ENCODE data around the gene NCOA3.

The NCOA3 gene

GRCh38 chr20:47652301-47652700 lies 150.6 kb downstream of the NCOA3 start:
- H3K4me3 Mint-ChIP-seq = no peak overlapping the region
- H3K36me3 Mint-ChIP-seq (ENCODE audit: insufficient read depth) = peaks cover 87% of the 10 kb centered on the region
- H3K4me1 Mint-ChIP-seq (ENCODE audit: low read depth in 2 of 2) = no peaks in the 10 kb centered on the region
- no peak for DNase-seq
- H3K9me3 Mint-ChIP-seq = no peaks in the 10 kb centered on the region
- ATAC-seq (replicated peaks) = no peak
- no peak overlapping the region for H3K27ac Mint-ChIP-seq
- H3K27me3 Mint-ChIP-seq = no peaks in the 10 kb centered on the region

GRCh38 chr20:47652794-47653193 lies 151.1 kb downstream of the NCOA3 start:
- no peak overlapping the region for H3K4me3 Mint-ChIP-seq
- DNase-seq = no peak
- no peak for ATAC-seq (replicated peaks)
- no peaks in the 10 kb centered on the region for H3K9me3 Mint-ChIP-seq
- peaks cover 84% of the 10 kb centered on the region for H3K36me3 Mint-ChIP-seq (ENCODE audit: insufficient read depth)
- H3K27me3 Mint-ChIP-seq = no peaks in the 10 kb centered on the region
- no peaks in the 10 kb centered on the region for H3K4me1 Mint-ChIP-seq (ENCODE audit: low read depth in 2 of 2)
- H3K27ac Mint-ChIP-seq = no peak overlapping the region

GRCh38 chr20:47653869-47654268 lies 152.2 kb downstream of the NCOA3 start:
- H3K27me3 Mint-ChIP-seq = no peaks in the 10 kb centered on the region
- H3K9me3 Mint-ChIP-seq = no peaks in the 10 kb centered on the region
- DNase-seq (no peak), ATAC-seq (replicated peaks) (no peak)
- peaks cover 77% of the 10 kb centered on the region for H3K36me3 Mint-ChIP-seq (ENCODE audit: insufficient read depth)
- H3K4me1 Mint-ChIP-seq (ENCODE audit: low read depth in 2 of 2) = no peaks in the 10 kb centered on the region
- H3K4me3 Mint-ChIP-seq = no peak overlapping the region
- peak overlapping the region in 1 of 2 donors; percentile 48 for H3K27ac Mint-ChIP-seq

GRCh38 chr20:47654370-47654769 lies 152.7 kb downstream of the NCOA3 start:
- no peak for ATAC-seq (replicated peaks)
- Mint-ChIP-seq H3K27ac (peak overlapping the region; percentile 19 to 52), H3K4me1 (ENCODE audit: low read depth in 2 of 2) (no peaks in the 10 kb centered on the region), H3K9me3 (no peaks in the 10 kb centered on the region), H3K27me3 (no peaks in the 10 kb centered on the region), H3K36me3 (ENCODE audit: insufficient read depth) (peaks cover 73% of the 10 kb centered on the region), H3K4me3 (no peak overlapping the region)
- DNase-seq = no peak

- Mint-ChIP-seq H3K27ac (peak overlapping the region in 1 of 2 donors; percentile 52), H3K4me1 (ENCODE audit: low read depth in 2 of 2) (no peaks in the 10 kb centered on the region), H3K27me3 (no peaks in the 10 kb centered on the region), H3K4me3 (no peak overlapping the region), H3K9me3 (no peaks in the 10 kb centered on the region), H3K36me3 (ENCODE audit: insufficient read depth) (peaks cover 64% of the 10 kb centered on the region)
- DNase-seq (no peak), ATAC-seq (replicated peaks) (no peak)
Observed at GRCh38 chr20:47655635-47656034, 153.9 kb downstream of the NCOA3 start.

- no peaks in the 10 kb centered on the region for H3K9me3 Mint-ChIP-seq
- H3K4me1 Mint-ChIP-seq (ENCODE audit: low read depth in 2 of 2) = no peaks in the 10 kb centered on the region
- peaks cover 60% of the 10 kb centered on the region for H3K36me3 Mint-ChIP-seq (ENCODE audit: insufficient read depth)
- no peaks in the 10 kb centered on the region for H3K27me3 Mint-ChIP-seq
- DNase-seq = no peak
- ATAC-seq (replicated peaks) = no peak
- no peak overlapping the region for H3K27ac Mint-ChIP-seq
- no peak overlapping the region for H3K4me3 Mint-ChIP-seq
Observed at GRCh38 chr20:47656318-47656717, 154.6 kb downstream of the NCOA3 start.

GRCh38 chr20:47659904-47660601 lies 158.4 kb downstream of the NCOA3 start:
- Mint-ChIP-seq H3K9me3 (no peaks in the 10 kb centered on the region), H3K27me3 (no peaks in the 10 kb centered on the region), H3K36me3 (ENCODE audit: insufficient read depth) (peaks cover 28% of the 10 kb centered on the region), H3K4me1 (ENCODE audit: low read depth in 2 of 2) (peaks cover 3 to 8% of the 10 kb centered on the region in 2 donors), H3K27ac (peak overlapping the region; percentile 13 to 32), H3K4me3 (no peak overlapping the region)
- no peak for ATAC-seq (replicated peaks)
- DNase-seq = no peak

- peaks cover 24% of the 10 kb centered on the region for H3K36me3 Mint-ChIP-seq (ENCODE audit: insufficient read depth)
- H3K27me3 Mint-ChIP-seq = no peaks in the 10 kb centered on the region
- no peak for DNase-seq
- H3K9me3 Mint-ChIP-seq = no peaks in the 10 kb centered on the region
- no peak overlapping the region for H3K27ac Mint-ChIP-seq
- no peak for ATAC-seq (replicated peaks)
- H3K4me1 Mint-ChIP-seq (ENCODE audit: low read depth in 2 of 2) = peaks cover 3 to 8% of the 10 kb centered on the region in 2 donors
- no peak overlapping the region for H3K4me3 Mint-ChIP-seq
Observed at GRCh38 chr20:47660602-47660905, 158.9 kb downstream of the NCOA3 start.

GRCh38 chr20:47660983-47661700 lies 159.5 kb downstream of the NCOA3 start:
- Mint-ChIP-seq H3K27me3 (no peaks in the 10 kb centered on the region), H3K4me3 (no peak overlapping the region), H3K4me1 (ENCODE audit: low read depth in 2 of 2) (peaks cover 3 to 8% of the 10 kb centered on the region in 2 donors), H3K36me3 (ENCODE audit: insufficient read depth) (peaks cover 22% of the 10 kb centered on the region), H3K9me3 (no peaks in the 10 kb centered on the region), H3K27ac (no peak overlapping the region)
- no peak for DNase-seq
- ATAC-seq (replicated peaks) = no peak

GRCh38 chr20:47661714-47662113 lies 160.0 kb downstream of the NCOA3 start:
- no peaks in the 10 kb centered on the region for H3K27me3 Mint-ChIP-seq
- no peak for ATAC-seq (replicated peaks)

GRCh38 chr20:47662483-47663353 lies 161.0 kb downstream of the NCOA3 start:
- DNase-seq (no peak), ATAC-seq (replicated peaks) (no peak)
- Mint-ChIP-seq H3K4me3 (no peak overlapping the region), H3K36me3 (ENCODE audit: insufficient read depth) (peaks cover 12% of the 10 kb centered on the region), H3K27ac (no peak overlapping the region), H3K4me1 (ENCODE audit: low read depth in 2 of 2) (peaks cover 3 to 8% of the 10 kb centered on the region in 2 donors), H3K27me3 (no peaks in the 10 kb centered on the region), H3K9me3 (no peaks in the 10 kb centered on the region)

More at GRCh38 chr20:47661714-47662113, 160.0 kb downstream of the NCOA3 start:
- Mint-ChIP-seq H3K4me3 (no peak overlapping the region), H3K36me3 (ENCODE audit: insufficient read depth) (peaks cover 17% of the 10 kb centered on the region), H3K9me3 (no peaks in the 10 kb centered on the region), H3K4me1 (ENCODE audit: low read depth in 2 of 2) (peaks cover 3 to 8% of the 10 kb centered on the region in 2 donors), H3K27ac (no peak overlapping the region)
- DNase-seq = no peak

- peak; percentile 64 to 72 (median 65) for DNase-seq
- Mint-ChIP-seq H3K4me1 (ENCODE audit: low read depth in 2 of 2) (peaks cover 3 to 8% of the 10 kb centered on the region in 2 donors), H3K4me3 (peak overlapping the region in 1 of 2 donors; percentile 3), H3K36me3 (ENCODE audit: insufficient read depth) (peaks cover 13% of the 10 kb centered on the region), H3K27ac (no peak overlapping the region), H3K9me3 (no peaks in the 10 kb centered on the region), H3K27me3 (no peaks in the 10 kb centered on the region)
- peak; percentile 84 for ATAC-seq (replicated peaks)
Observed at GRCh38 chr20:47663354-47664067, 161.8 kb downstream of the NCOA3 start.

- H3K4me3 Mint-ChIP-seq = peak overlapping the region in 1 of 2 donors; percentile 3
- no peak overlapping the region for H3K27ac Mint-ChIP-seq
- peaks cover 3 to 8% of the 10 kb centered on the region in 2 donors for H3K4me1 Mint-ChIP-seq (ENCODE audit: low read depth in 2 of 2)
- H3K27me3 Mint-ChIP-seq = no peaks in the 10 kb centered on the region
- DNase-seq (no peak), ATAC-seq (replicated peaks) (no peak)
- H3K36me3 Mint-ChIP-seq (ENCODE audit: insufficient read depth) = peaks cover 14% of the 10 kb centered on the region
- no peaks in the 10 kb centered on the region for H3K9me3 Mint-ChIP-seq
Observed at GRCh38 chr20:47664068-47664437, 162.4 kb downstream of the NCOA3 start.
